GM21526 (cell line): ENCODE results near the gene CYB561D2.
"Not testable (repeated sequence)": the region's sequence is repeated elsewhere in the genome, so short reads cannot be mapped to it uniquely, and the experiment has no call there.

Experiments used
- ATAC-seq: cut with Tn5 transposase; IDR thresholded peaks from one replicate; pipeline ENCODE4 v1.9.1; 2021; ENCODE audit warnings: moderate library complexity; ENCODE audit not compliant: unreplicated experiment, low FRiP score

Gene CYB561D2, protein sequence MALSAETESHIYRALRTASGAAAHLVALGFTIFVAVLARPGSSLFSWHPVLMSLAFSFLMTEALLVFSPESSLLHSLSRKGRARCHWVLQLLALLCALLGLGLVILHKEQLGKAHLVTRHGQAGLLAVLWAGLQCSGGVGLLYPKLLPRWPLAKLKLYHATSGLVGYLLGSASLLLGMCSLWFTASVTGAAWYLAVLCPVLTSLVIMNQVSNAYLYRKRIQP

DNA sequence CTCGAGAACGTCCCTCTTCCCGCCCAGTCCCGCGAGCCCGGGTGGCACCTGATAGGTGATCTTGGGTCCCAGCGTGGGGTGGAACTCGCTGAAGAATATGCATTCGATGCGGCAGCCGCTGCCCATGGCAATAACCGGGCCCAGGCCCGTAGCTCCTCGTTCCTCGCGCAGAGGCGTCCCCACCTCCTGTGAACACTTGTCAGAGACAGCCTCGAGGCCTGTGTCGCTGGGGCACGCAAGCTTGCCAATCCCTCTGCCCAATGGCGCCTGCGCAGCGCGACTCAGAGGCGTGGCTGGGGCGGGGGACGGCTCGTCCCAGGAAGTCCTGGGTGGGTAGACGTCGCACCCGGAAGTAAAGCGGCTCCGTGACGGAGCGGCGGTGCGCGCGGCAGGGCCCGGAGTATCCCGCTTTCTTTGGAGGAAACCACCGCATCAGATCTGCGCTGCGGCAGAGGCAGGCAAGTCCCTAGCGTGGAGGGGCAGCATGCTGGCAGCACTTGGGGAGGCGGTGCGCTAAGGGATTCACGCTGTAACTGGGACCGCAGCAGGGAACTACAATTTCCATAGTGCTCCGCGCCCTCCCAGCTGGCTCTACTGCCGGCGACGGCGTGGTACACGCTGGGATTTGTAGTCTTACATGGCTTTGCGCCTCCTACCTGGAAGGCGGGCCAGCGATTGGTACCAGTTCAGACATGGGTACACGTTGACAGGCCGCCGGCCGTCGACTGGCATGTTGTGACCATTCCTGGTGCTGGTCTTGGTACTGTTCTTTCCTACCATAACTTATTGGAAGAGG, at the start of gene CYB561D2, which contains the start of gene NPRL2:
TSS of gene CYB561D2 (plus strand) at position 336 of the 796 bp plus-strand sequence. CDS start 572 bp downstream, outside the sequence.
TSS of gene NPRL2 (minus strand) at position 249 of the 796 bp plus-strand sequence. CDS start at position 126, 123 bp downstream.
- peak; percentile 78 for ATAC-seq

DNA sequence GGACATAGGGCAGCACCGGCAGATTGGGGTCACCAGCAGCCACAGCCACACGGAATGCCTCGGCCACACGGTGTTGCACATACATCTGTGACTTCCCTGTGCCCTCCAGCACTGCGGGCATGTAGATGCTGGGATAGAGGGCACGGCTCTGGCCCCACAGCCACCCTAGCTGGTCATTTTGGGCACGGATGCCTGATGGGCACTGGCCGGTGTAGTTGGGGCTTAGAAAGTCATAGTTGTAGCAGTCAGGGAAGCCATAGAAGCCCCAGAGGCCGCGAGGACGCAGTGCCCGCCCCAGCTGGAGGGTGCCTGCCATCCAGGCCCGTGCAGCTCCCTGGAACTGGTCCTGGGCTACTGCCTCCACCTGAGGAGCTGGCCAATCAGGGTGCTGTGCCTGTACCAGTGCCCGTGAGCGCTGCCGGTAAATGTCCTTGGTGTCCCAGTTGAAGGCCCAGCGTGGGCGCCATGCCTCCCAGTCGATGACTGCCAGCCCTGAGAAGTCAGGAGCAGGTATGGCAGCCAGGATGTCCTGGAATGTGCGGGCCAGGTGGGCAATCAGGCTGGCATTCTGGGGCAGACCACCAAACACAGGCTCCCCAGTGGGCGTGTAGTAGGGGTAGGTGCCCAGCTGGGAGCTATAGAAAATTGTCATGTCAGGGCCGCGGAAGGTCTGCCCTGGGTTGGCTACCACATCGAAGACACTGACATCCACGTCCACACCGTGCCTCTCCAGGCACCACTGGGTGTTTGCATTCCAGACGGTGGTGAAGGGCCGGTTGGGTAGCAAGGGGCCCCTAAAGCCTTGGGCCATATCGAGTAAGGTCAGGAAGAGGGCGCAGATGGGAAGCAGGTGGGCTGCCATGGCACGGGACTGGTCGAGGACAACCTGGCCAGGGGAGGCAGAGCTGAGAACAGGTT, 48.3 kb upstream of the CYB561D2 start:
- no peak for ATAC-seq

DNA sequence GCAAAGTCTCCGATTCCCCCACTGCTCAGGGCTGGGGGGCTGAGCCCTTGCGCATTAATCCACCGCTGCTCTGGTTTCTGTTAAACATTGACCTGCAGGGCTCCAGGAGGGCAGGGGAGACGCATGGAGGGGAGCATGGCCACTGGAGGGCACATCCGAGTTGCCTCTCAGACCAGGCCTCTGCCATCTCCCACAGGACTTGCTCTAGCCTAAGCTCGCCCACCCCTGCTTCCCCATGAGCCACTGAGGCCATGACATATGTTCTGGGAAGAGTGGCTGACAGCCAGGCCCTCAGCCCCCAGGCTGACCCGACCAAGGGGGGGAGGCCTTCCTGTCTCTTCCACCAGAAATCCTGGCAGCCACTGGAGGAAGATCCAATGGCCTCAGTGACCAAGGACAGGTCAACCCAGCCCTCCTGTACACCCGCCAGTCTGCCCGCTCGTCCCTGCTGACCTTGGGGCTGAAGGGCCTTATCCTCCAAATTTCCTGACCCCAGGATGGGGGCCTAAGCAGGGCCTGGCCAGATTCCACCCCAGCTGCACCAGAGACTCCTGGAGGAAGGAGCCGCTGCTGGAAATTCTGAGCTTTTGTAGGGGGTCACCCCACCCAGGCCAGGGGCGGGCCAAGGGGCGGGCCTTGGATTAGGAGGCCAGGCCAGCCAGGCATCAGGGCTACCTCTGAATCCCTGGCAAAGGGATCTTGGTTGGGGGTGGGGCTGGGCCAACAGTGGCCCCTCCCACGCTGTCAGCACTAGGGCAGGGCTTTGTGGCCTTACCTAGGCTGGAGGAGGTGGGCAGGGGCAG, 47.4 kb upstream of the CYB561D2 start, which contains the start of gene HYAL1:
TSS of gene HYAL1 (minus strand) at position 562 of the 803 bp plus-strand sequence. CDS start 618 bp downstream, outside the sequence.
- no peak for ATAC-seq

DNA sequence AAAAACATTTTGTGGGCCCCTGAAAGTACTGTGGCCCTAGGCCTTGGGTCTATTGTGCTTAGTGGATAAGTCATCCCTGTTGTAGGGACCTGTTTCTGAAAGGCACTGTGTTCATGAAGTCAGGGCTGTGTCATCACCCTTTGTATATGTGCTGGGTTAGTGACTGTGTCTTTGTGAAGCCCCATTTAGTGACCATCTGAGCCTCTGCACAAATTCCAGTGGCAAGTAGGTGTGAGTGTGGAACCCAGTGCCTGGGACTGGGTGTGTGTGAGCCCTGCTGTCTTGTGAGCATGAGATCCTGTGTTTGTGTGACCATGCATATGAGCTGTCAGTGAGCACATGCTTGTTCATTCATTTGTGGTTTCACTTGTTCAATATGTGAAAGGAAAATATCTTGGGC, 46.1 kb upstream of the CYB561D2 start:
- ATAC-seq: no peak

DNA sequence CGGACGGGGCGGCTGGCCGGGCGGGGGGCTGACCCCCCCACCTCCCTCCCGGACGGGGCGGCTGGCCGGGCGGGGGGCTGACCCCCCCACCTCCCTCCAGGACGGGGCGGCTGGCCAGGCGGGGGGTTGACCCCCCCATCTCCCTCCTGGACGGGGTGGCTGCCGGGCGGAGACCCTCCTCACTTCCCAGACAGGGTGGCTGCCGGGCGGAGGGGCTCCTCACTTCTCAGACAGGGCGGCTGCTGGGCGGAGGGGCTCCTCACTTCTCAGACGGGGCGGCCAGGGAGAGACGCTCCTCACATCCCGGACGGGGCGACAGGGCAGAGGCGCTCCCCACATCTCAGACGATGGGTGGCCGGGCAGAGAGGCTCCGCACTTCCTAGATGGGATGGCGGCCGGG, 38.6 kb upstream of the CYB561D2 start:
- ATAC-seq: not testable (repeated sequence)

DNA sequence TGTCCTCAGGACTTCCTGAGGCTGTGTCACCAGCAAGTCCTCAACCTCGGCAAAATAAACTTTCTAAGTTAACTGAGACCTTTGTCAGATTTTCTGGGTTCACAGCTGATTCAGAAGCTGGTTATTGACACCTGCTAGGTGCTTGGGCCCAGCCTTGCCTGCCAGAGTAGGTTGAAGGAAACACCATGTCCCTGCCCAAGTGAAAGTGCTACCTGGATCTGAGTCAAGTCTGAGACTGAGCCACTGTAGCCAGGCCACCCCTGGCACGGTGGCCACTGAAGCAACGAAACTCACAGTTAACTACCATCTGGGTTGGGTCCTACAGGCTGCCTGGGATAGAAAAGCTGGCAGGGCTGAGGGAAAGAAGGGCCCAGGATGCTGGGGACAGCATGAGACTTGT, 36.3 kb upstream of the CYB561D2 start:
- ATAC-seq: no peak

DNA sequence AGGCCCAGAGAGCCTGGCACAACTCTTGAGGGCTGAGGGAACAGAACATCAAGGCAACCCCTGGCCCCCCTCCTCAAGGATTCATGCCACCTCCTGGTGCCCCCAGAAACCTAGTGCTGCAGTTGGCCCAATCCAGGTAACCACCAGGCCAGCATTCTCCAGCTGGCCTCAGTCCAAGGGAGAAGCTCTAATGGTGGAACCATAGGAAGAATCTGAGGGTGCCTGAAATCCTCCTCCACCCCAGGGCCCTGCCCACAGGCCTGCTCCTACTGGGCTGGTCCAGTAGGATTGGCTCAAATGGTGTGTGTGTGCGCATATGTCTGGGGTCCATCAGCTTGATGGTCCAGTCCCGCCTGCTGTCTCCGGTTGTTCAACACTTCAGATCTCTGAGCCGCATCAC, 35.8 kb upstream of the CYB561D2 start:
- ATAC-seq: no peak

DNA sequence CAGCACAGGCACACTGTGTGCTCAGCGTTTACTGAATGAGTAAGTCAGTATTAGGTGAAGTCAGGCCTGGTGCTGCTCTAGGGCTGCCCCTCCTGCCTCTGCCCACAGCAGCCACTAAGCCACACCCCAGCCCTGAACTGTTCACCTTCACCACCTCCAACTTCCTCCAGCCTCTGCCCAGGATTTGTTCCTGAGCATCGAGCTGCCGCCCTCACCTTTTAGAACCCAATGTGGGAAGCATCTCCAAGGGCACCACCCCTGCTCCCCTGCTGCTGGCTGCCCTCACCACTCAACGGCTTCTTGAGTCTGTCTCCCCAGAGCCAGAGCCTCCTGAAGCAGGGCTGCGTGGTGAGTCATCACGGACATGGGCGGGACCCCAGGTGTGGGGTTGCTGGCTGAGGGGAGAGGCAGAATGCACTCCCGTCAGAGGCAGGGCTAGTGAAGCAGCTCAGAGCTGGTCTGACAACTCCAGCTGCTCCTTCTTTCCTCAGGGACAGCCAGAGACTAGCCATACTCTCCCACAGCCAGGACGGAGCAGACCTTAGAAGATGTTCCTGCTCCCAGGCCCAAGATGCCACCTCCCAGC, 33.9 kb upstream of the CYB561D2 start:
- ATAC-seq: no peak

DNA sequence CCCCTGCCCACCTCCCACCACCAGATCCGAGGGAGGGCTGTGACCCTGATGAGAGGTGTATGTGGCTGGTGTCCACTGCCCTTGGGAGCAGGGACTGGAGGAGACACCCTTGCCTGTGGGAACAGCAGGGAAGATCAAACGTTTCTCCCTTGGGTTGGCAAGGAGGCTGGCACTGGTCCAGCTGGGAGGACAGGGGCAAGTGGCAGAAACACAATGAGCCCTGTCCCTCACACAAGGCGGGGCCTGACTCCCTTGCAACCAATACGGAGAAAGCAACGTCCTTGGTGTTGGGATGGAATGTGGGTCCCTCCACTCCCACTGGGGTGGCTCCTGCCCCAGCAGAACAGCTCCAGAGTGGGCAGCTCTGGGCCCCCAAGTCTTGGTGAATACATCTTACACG, 33.4 kb upstream of the CYB561D2 start:
- ATAC-seq: no peak

DNA sequence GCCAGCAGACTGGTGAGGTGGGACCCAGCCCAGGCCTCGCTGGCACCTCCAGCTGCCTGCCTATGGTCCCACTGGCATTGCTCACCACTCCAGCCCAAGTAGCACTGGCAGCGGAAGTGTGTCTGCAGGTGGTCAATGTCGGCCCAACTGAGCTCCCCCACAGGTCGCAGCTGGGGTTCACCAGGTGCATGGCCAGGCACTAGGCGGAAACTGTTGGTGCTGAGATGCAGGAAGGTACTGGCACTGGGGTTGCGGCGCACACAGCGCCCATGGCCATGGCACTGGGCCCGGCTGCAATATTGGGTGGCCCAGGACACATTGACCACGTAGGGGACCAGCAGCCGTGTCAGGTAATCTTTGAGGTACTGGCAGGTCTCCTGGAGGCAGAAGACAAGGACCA, 32.5 kb upstream of the CYB561D2 start:
- no peak for ATAC-seq

DNA sequence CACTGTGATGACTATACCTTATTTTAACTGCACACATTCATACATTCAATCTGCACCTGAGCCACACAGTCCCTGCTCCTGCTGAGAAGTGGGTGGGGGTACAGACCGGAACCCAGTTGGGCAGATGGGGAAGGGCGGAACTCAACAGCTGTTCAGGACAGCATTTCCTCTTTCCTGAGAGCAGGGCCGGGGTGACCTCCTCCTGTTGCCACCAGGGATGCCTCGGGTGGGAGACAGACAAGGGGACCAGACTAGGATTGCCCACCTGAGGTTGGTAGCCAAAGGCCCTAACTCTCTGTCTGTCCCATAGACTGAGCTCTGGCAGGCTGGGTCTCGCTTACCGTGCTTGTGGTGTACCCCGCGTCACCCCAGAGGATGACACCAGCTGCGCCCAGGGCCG, 32.0 kb upstream of the CYB561D2 start:
- no peak for ATAC-seq

DNA sequence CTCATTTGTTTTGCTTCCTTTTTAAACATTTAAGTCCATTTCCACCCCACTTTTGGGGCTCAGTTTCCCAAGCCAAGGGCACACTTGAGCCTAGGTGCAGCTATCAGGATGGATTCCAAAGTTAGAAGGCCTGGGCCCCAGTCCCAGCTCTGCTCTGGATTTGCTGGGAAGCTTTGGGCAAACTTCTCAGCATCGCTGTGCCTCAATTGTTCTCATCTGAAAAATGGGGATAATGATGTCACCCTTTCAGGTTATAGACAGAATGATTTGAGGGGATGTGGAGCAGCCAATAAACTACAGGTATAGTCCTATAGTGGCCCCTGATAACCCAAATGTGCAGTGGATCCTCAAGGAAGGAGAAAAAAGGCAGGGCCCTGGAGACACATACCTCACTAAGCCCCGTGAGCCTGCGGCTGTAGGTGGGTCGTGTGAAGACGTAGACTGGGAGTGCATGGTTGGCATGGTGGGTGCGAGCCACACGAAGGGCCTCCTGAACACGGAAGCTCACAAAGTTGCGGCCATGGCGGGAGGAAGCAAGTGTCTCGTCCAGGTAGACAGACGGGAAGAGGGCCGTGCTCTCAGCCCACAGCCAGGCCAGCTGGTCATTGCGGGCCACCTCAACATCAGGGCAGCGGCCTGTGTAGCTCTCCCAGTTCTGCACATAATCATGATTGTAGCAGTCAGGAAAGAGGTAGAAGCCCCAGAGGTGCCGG, 31.3 kb upstream of the CYB561D2 start:
- no peak for ATAC-seq

DNA sequence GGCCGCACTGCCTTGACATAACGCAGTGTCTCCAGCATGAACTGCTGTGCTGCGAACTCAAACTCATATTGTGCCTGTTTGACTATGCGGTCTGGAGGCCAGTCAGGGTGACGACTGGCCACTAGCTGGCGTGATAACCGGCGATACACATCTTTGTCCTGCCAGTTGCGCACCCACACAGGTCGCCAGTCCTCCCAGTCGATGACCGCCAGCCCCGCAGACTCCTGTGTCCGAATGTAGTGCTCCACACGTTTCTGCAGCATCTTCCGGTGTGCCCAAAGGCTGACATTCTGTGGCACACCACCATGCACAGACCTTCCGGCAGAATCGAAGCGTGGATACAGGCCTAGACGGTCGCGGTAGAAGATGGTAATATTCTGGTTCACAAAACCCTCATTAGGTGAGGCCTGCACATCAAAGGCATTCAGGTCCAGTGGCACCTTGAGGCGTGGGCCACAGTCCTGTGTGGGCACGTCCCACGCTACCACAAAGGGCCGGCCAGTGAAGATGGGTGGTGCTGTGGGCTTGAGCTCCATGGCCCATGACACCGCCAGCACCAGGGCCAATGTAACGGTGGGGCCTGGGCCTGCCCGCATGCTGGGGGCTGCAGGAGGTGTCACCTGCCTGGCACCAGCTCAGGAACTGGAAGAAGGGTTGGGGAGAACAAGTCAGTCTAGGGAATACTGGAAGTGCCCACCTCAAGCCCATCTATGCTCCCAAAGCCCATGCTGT, 30.6 kb upstream of the CYB561D2 start:
- no peak for ATAC-seq

DNA sequence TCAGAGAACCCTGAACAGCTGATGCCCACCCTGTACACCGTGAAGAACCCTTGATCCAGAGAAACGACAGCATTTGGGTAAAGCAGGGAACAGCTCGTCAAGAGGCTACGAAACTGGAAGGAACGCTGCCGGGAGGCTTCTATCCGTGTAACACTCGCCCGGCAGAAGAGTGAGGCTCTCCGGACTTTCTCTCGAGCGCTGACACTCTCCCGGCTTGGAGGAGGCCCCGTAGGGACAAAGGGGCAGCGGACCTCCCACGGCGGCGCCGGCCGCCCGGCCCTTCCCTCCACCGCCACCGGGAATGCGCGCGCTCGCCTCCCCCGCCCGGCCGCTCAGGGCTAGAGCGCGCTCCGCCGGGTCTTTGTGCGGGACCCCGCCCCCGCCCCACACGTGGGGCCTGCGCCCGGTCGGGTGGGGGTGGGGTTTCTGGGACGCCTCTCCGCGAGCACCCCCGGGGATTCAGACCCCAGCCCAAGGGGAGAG, 29.8 kb upstream of the CYB561D2 start:
- peak; percentile 41 for ATAC-seq

DNA sequence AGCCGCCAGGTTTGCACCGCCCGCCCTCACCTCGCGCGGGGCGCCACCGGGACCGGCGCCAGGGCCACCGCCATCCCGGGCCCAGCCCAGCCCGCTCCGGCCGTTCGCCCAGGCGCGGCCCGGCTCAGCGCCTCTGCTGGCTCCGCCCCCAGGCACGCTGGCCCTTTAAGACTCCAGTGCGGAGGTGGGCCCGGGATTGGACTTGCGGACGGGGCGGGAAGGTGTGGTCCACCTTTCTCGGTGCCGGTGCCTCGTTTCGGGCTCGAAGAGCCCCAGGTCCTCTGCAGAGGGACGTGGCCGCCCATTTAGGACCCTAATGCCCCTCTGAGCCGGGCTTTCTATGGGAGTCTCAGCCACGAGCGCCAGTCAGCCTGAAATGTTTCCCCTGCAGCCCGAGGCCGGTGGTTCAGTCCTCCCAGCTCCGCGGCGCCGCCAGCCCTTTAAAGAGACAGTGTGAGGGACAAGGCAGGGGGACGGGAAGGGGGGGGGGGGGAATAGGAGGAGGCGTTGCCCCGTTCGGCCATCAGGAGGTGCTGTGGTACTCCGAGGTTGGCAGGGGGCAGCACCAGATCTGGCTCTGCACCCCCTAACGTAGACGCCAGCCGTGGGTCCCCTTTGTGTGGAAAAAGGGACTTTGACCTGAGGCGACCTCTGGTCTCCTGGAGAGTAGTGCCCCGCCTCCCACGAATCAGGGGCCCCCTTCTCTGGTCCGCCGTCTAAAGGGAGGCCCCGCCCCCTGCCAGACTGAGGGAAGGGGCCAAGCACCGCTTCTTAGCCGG, 29.1 kb upstream of the CYB561D2 start:
- ATAC-seq: peak; percentile 61

DNA sequence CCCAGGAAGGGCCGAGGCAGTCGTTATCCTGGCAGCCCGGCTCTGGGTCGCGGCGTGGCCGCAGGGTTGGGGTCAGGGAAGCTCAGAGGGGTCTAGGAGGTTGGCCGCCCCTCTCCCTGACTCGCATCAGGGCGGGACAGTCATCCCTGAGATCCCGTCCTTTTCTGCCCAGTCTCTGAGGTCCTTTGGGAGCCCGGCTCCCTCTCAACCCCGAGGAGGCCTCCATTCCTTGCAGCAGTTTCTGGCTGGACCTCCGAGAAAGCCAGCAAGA, 28.6 kb upstream of the CYB561D2 start:
- no peak for ATAC-seq

DNA sequence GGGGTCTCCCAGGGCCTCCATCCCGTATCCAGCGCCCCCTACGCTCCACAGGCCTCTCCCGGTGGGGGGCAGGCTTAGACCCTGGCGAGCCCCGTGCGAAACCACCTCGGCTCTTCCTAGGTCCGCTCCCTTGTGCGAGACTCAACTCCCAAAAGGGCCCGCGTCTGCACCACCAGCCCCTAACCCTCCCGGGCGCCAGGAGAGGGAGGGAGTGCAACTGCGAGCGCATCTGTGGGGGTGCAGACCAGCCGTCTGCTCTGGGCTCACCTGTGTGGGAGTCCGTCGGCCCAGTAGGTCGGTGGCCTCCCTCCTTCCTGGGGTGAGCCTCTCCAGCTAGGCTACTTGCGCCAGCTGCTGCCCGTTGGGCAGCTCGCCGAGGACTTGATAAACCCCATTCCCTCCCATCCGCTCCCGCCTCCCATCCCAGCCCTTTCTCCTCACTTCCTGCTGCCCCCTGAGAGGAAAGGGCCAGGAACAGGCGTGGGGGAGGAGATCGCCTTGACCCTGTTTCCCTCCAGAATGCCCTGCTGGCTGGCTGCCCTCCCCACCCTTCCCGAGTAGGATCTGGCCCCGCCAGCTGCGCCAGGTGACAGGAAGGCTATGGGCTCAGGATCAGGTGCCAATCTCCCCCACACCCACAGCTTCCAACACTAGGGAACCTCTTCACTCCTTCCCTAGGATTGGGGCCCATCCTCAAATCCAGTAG, 28.1 kb upstream of the CYB561D2 start, which contains the start of gene HYAL2:
TSS of gene HYAL2 (minus strand) at position 360 of the 706 bp plus-strand sequence. CDS start 2,256 bp downstream, outside the sequence.
- no peak for ATAC-seq
